GM19324 (cell line): Measurements from ENCODE around the gene EPGN.

ENCODE experiments used
- ATAC-seq: cut with Tn5 transposase; IDR thresholded peaks from one replicate; pipeline ENCODE4 v1.9.1; 2021; ENCODE audit warnings: mild to moderate bottlenecking, moderate library complexity; ENCODE audit not compliant: unreplicated experiment, low FRiP score

EPGN gene

GRCh38 chr4:74307170-74307569 is 1.1 kb upstream of the EPGN start:
- ATAC-seq = no peak

- no peak for ATAC-seq
These were observed 953 bp downstream of the EPGN start for GRCh38 chr4:74309223-74309622.

- no peak for ATAC-seq
These were observed 3.5 kb downstream of the EPGN start for GRCh38 chr4:74311696-74312313.

- no peak for ATAC-seq
These were observed 6.1 kb downstream of the EPGN start for GRCh38 chr4:74314329-74314728.

- no peak for ATAC-seq
These were observed 6.7 kb downstream of the EPGN start for GRCh38 chr4:74314944-74315343.

- ATAC-seq = no peak
These were observed 7.1 kb downstream of the EPGN start for GRCh38 chr4:74315376-74315775.

- no peak for ATAC-seq
These were observed 8.1 kb downstream of the EPGN start for GRCh38 chr4:74316397-74316796.

- ATAC-seq = no peak
These were observed 9.5 kb downstream of the EPGN start for GRCh38 chr4:74317616-74318246.

GRCh38 chr4:74318276-74318675 is 10.0 kb downstream of the EPGN start:
- ATAC-seq = no peak

GRCh38 chr4:74319470-74319869 is 11.2 kb downstream of the EPGN start:
- no peak for ATAC-seq

GRCh38 chr4:74320559-74321118 is 12.4 kb downstream of the EPGN start:
- peak; percentile 60 for ATAC-seq

GRCh38 chr4:74322301-74322700 is 14.0 kb downstream of the EPGN start:
- ATAC-seq = no peak

- ATAC-seq = no peak
These were observed 15.4 kb downstream of the EPGN start for GRCh38 chr4:74323663-74324062.

GRCh38 chr4:74324262-74324661 is 16.0 kb downstream of the EPGN start:
- no peak for ATAC-seq

- no peak for ATAC-seq
These were observed 17.6 kb downstream of the EPGN start for GRCh38 chr4:74325886-74326285.

GRCh38 chr4:74327762-74328161 is 19.5 kb downstream of the EPGN start:
- no peak for ATAC-seq

GRCh38 chr4:74328501-74328900 is 20.2 kb downstream of the EPGN start:
- ATAC-seq = no peak

GRCh38 chr4:74329307-74329706 is 21.0 kb downstream of the EPGN start:
- ATAC-seq = no peak

GRCh38 chr4:74330295-74330750 is 22.1 kb downstream of the EPGN start:
- no peak for ATAC-seq

- no peak for ATAC-seq
These were observed 23.0 kb downstream of the EPGN start for GRCh38 chr4:74331252-74331651.

GRCh38 chr4:74331944-74332343 is 23.7 kb downstream of the EPGN start:
- no peak for ATAC-seq

- no peak for ATAC-seq
These were observed 26.4 kb downstream of the EPGN start for GRCh38 chr4:74334636-74335035.
